Astrocyte (in vitro differentiated cells and primary cell): ENCODE measurements around the gene SPATA13.

Source experiments
- EZH2 ChIP-seq: IDR thresholded peaks from 2 replicates; pipeline ENCODE4 v1.6.1; 2012; ENCODE audit warnings: mild to moderate bottlenecking, low read length, inconsistent platforms; ENCODE audit not compliant: insufficient read depth
- TF ChIP-seq, protein P1 (sequence below): IDR thresholded peaks from 2 replicates; pipeline ENCODE4 v1.5.1; 2011; ENCODE audit warnings: low read depth, mild to moderate bottlenecking, inconsistent platforms, low read length, moderate library complexity; ENCODE audit not compliant: insufficient read depth

DNA sequence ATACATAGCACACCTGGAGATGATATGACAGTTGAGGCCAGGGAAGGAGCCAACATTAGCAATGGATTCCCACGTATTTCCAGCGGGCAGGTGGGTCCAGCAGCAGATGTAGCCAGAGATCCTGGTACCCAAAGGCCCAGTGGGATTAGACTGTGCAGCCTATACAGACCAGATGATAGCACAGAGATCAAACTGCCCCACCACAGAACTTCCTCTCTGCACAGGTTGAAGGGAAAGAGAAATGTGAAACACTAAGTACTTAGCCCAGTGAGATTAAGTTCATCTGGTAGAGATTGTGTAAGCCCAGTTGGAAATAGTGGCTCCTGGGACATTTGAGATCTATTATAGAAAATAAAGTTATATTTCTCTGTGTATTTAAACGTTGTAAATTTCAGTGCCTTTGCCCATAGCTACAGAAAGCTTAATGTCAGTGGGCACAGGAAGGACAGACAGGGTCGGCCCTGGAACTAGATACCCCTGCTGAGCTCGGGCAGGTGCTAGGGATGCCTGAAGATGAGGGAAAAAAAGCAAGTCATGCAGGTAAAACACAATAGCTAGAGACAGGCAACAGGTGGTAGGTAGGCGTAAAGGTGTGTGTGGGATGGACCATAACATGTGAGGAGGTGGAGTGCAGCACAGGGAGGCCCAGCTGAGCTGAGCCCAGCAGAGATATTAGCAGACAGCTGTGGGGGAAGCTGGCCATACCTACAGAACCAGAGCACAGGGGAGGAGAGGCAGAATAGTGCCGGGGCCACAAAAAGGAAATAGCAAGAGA, 27.3 kb upstream of the SPATA13 start:
- TF ChIP-seq, protein P1, sequence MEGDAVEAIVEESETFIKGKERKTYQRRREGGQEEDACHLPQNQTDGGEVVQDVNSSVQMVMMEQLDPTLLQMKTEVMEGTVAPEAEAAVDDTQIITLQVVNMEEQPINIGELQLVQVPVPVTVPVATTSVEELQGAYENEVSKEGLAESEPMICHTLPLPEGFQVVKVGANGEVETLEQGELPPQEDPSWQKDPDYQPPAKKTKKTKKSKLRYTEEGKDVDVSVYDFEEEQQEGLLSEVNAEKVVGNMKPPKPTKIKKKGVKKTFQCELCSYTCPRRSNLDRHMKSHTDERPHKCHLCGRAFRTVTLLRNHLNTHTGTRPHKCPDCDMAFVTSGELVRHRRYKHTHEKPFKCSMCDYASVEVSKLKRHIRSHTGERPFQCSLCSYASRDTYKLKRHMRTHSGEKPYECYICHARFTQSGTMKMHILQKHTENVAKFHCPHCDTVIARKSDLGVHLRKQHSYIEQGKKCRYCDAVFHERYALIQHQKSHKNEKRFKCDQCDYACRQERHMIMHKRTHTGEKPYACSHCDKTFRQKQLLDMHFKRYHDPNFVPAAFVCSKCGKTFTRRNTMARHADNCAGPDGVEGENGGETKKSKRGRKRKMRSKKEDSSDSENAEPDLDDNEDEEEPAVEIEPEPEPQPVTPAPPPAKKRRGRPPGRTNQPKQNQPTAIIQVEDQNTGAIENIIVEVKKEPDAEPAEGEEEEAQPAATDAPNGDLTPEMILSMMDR, result no peak
- no peak for TF ChIP-seq EZH2
